CD4-positive, alpha-beta T cell (primary cell): ENCODE results near the gene OR14C36. TPM values are rescaled to one million over a fixed set of nuclear protein-coding genes. Genes with fewer than 3 reads are reported as not detected.

ENCODE experiments used
- ATAC-seq: fragments of 200-7000 bp; cut with Tn5 transposase; one replicate; pipeline ENCODE4 v1.10.0; 2022; ENCODE audit warnings: mild to moderate bottlenecking; ENCODE audit not compliant: poor library complexity
- CTCF ChIA-PET: fragments of 350-600 bp; sonication (Branson Sonifier 250); formaldehyde crosslinking; loops from one replicate; lab custom pipeline; 2021; ENCODE audit warnings: antibody characterized with exemption, inconsistent platforms; lab: Charles Lee
- POLR2A ChIA-PET: fragments of 350-600 bp; sonication (Branson Sonifier 250); formaldehyde crosslinking; loops from one replicate; lab custom pipeline; 2021; ENCODE audit warnings: antibody characterized with exemption, inconsistent platforms; lab: Charles Lee
- DNase-seq, 14 experiments: peaks; one replicate each; pipeline ENCODE4 v3.0.0-alpha.2; 2013 to 2020; ENCODE audit warnings: mixed read lengths in 2 of 14
- H3K27ac ChIP-seq, 2 donors: one replicate each; pipeline versions ENCODE4 v1.5.1 to v1.7.0; 2013; ENCODE audit warnings: low read length in 2 of 2, low read depth in 1 of 2, mild to moderate bottlenecking in 1 of 2
- H3K27me3 ChIP-seq, 2 experiments: 1 replicate in 1 of 2; 2 replicates in 1 of 2; pipeline versions ENCODE4 v1.6.1 to v1.7.0; 2013; ENCODE audit warnings: low read length in 2 of 2, control low read depth in 1 of 2, mild to moderate bottlenecking in 1 of 2, moderate library complexity in 1 of 2; ENCODE audit not compliant: insufficient read depth in 2 of 2, control insufficient read depth in 1 of 2
- H3K36me3 ChIP-seq: one replicate; pipeline ENCODE4 v1.6.1; 2013; ENCODE audit warnings: low read length, control low read depth; ENCODE audit not compliant: insufficient read depth
- H3K4me1 ChIP-seq: one replicate; pipeline ENCODE4 v1.6.1; 2013; ENCODE audit warnings: low read length, control low read depth; ENCODE audit not compliant: insufficient read depth
- H3K4me3 ChIP-seq: one replicate; pipeline ENCODE4 v1.5.1; 2013; ENCODE audit warnings: mild to moderate bottlenecking, low read length, moderate library complexity
- H3K9me3 ChIP-seq, 2 experiments: 1 replicate in 1 of 2; 2 replicates in 1 of 2; pipeline versions ENCODE4 v1.6.1 to v1.7.0; 2013; ENCODE audit warnings: low read length in 2 of 2, mild to moderate bottlenecking in 2 of 2, control low read depth in 1 of 2, moderate library complexity in 1 of 2; ENCODE audit not compliant: control insufficient read depth in 1 of 2, insufficient read depth in 1 of 2
- H3K27ac Mint-ChIP-seq: one replicate; pipeline ENCODE4 v1.8.0; 2020; ENCODE audit warnings: mixed read lengths
- H3K27me3 Mint-ChIP-seq: one replicate; pipeline ENCODE4 v1.8.0; 2021; ENCODE audit warnings: mixed read lengths
- H3K36me3 Mint-ChIP-seq: one replicate; pipeline ENCODE4 v1.8.0; 2021; ENCODE audit warnings: low read depth, mixed read lengths
- H3K4me1 Mint-ChIP-seq: one replicate; pipeline ENCODE4 v1.8.0; 2021; ENCODE audit warnings: low read depth, mixed read lengths
- H3K4me3 Mint-ChIP-seq: one replicate; pipeline ENCODE4 v1.8.0; 2020; ENCODE audit warnings: mild to moderate bottlenecking, mixed read lengths
- H3K9me3 Mint-ChIP-seq: one replicate; pipeline ENCODE4 v1.8.0; 2020; ENCODE audit warnings: mixed read lengths
- intact Hi-C, 2 experiments: fragments of 100-400 bp; cut with DNase I in 1 of 2; cut with micrococcal nuclease in 1 of 2; formaldehyde crosslinking; loops; one replicate each; pipeline versions ENCODE4 v1.15.1 to v1.9.0; 2023 to 2025; cut with DNase I, micrococcal nuclease
- total RNA-seq, 174 experiments: library from RNA in 2 of 174; stranded (reverse) in 2 of 174; gene quantifications; one replicate each; pipeline ENCODE4 v1.2.3 and lab custom pipeline; 2021 to 2026
- TF ChIP-seq, protein P1 (sequence below): fragments of 200-600 bp; IDR thresholded peaks from one replicate; pipeline ENCODE4 v1.8.0; 2022; ENCODE audit warnings: antibody characterized with exemption, mild to moderate bottlenecking

OR14C36 gene
- total RNA-seq, 2 experiments from 2014 or later, result not detected

DNA sequence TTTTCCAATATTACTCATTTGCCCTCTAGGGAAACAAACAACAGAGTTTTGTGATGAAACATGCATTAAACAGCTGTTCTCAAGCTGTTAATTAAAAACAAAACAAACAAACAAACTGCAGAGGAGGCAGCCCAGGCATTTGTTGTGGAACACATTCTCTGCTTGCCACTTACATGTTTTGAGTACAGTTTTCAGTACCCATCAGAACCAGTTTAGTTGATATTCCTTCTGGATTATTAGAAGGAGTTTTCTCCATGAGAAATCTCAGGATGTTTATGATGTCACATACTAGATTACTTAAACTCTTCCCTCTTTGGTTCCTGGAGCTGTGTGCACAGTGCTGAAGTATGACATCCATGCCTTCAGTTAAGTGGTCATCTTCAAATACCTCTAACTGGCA lies 26.9 kb downstream of the OR14C36 start, which contains the start of gene OR2T6:
Gene OR2T6, plus strand, starts transcription at position 301 of the 400 bp plus-strand sequence. CDS start 11,863 bp downstream, outside the sequence.
- ATAC-seq (no peak), DNase-seq (no peak)
- no peaks in the 10 kb centered on the region for H3K9me3 ChIP-seq
- Mint-ChIP-seq H3K27me3 (no peaks in the 10 kb centered on the region), H3K36me3 (no peaks in the 10 kb centered on the region), H3K4me1 (peaks cover 12% of the 10 kb centered on the region), H3K9me3 (no peaks in the 10 kb centered on the region), H3K4me3 (no peak within 1 kb of the TSS), H3K27ac (no peak within 1 kb of the TSS)
- no peaks in the 10 kb centered on the region for H3K36me3 ChIP-seq
- TF ChIP-seq, protein P1, sequence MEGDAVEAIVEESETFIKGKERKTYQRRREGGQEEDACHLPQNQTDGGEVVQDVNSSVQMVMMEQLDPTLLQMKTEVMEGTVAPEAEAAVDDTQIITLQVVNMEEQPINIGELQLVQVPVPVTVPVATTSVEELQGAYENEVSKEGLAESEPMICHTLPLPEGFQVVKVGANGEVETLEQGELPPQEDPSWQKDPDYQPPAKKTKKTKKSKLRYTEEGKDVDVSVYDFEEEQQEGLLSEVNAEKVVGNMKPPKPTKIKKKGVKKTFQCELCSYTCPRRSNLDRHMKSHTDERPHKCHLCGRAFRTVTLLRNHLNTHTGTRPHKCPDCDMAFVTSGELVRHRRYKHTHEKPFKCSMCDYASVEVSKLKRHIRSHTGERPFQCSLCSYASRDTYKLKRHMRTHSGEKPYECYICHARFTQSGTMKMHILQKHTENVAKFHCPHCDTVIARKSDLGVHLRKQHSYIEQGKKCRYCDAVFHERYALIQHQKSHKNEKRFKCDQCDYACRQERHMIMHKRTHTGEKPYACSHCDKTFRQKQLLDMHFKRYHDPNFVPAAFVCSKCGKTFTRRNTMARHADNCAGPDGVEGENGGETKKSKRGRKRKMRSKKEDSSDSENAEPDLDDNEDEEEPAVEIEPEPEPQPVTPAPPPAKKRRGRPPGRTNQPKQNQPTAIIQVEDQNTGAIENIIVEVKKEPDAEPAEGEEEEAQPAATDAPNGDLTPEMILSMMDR, result no peak
- H3K4me1 ChIP-seq, result no peaks in the 10 kb centered on the region
- CTCF ChIA-PET, result no interaction called here
- POLR2A ChIA-PET, result no interaction called here
- H3K27ac ChIP-seq, result no peak within 1 kb of the TSS
- H3K27me3 ChIP-seq, result no peaks in the 10 kb centered on the region
- no peak within 1 kb of the TSS for H3K4me3 ChIP-seq
- intact Hi-C loops, result no loop called here

DNA sequence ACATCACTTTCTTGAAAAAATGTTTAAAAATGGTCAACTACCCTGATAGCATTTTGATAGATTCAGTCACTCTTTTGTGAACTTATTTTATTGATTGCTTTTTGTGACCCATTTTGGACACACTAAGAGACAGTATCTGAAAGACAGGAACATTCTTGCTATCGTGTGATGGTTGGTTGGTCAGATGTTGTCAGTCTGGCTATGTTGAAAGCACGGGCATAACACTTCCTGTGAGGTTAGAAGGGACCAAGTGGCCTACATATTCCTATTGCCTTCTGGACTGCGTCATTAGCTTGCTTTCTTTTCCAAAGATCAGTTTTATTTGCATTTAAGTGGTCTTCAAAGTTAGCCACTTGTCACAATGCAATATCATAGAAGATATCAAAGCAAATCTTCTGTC lies 28.3 kb downstream of the OR14C36 start:
- Mint-ChIP-seq H3K4me1 (peaks cover 9% of the 10 kb centered on the region), H3K27ac (no peak overlapping the region), H3K4me3 (no peak overlapping the region), H3K27me3 (no peaks in the 10 kb centered on the region), H3K36me3 (no peaks in the 10 kb centered on the region), H3K9me3 (no peaks in the 10 kb centered on the region)
- intact Hi-C loops, result no loop called here
- H3K27ac ChIP-seq, result no peak overlapping the region
- TF ChIP-seq, protein P1, result no peak
- no peak overlapping the region for H3K4me3 ChIP-seq
- DNase-seq, result no peak
- no peak for ATAC-seq
- H3K9me3 ChIP-seq, result no peaks in the 10 kb centered on the region
- no peaks in the 10 kb centered on the region for H3K4me1 ChIP-seq
- no peaks in the 10 kb centered on the region for H3K27me3 ChIP-seq
- ChIA-PET CTCF (no interaction called here), POLR2A (no interaction called here)
- no peaks in the 10 kb centered on the region for H3K36me3 ChIP-seq

DNA sequence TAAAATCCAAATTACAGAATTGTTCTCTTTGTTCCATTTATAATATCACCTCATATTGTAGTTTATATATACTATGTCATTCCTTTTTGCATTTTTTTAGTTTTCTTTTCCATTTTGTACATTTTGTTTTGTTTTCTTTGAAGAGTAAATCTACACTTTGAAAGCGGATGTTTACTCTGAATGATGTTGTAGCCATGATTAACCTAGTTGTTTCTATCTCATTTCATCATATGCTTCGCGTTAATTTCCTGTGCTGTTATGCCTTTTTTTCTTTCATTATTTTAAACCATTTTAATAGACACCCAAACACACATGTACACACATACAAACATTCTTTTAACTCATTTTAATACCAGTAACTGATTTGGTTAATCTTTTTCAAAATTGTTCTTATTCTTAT lies 32.3 kb downstream of the OR14C36 start:
- Histone ChIP-seq H3K36me3 (no peaks in the 10 kb centered on the region), H3K9me3 (no peaks in the 10 kb centered on the region), H3K27me3 (no peaks in the 10 kb centered on the region), H3K27ac (no peak overlapping the region), H3K4me1 (no peaks in the 10 kb centered on the region), H3K4me3 (no peak overlapping the region)
- intact Hi-C loops, result no loop called here
- H3K27ac Mint-ChIP-seq, result no peak overlapping the region
- POLR2A ChIA-PET, result no interaction called here
- no peak for ATAC-seq
- no peaks in the 10 kb centered on the region for H3K27me3 Mint-ChIP-seq
- no peaks in the 10 kb centered on the region for H3K4me1 Mint-ChIP-seq
- no peak overlapping the region for H3K4me3 Mint-ChIP-seq
- CTCF ChIA-PET, result no interaction called here
- no peak for DNase-seq
- TF ChIP-seq, protein P1, result no peak
- no peaks in the 10 kb centered on the region for H3K9me3 Mint-ChIP-seq
- H3K36me3 Mint-ChIP-seq, result no peaks in the 10 kb centered on the region
